ENCODE measurements around the gene MCOLN1. TPM values are rescaled to one million over a fixed set of nuclear protein-coding genes. Genes with fewer than 3 reads are reported as not detected.
A peak's percentile ranks its signal among the peaks of the same experiment; 100 is the strongest.

MCOLN1 gene
- total RNA-seq, 1 experiment from 2014 or later = 10.2 TPM

DNA sequence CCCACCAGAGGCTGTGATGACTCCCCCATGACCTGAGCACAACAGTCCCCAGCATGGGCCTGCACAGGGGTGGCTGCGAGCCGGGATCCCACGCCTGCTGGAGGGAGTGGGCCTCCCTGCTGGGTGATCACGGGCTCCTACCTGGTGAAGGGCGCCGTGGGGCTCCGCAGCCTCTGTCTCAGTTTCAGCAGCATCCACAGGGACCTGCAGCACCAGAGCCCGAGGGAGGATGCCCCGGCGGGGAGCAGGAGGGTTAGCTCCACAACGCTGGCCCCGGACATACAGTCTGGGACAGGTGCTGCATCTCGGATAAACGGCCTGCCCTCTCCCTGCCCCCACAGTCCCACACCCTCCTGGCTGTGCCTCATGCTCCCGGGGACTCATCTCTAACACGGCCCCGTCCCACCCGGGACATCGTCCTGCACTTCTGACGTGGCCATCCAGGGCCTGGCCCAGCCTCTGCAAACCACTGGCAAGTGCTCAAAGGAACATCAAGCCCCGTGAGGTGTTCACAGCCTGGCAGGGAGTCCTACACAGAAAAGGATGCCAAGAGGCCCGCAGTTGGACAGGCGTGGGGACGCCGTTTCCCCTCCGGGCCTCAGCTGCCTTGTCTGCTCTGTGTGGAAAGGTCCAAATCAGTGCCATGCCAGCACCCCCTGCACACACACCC, 44.1 kb upstream of the MCOLN1 start:
- no peaks in the 10 kb centered on the region for H3F3A ChIP-seq (ENCODE audit: low read length, unreplicated experiment)
- no peak overlapping the region for H3K4me3 ChIP-seq (ENCODE audit: low read length)
- no peak overlapping the region for H2AFZ ChIP-seq (ENCODE audit: low read length)
- no peak overlapping the region for H3K9ac ChIP-seq (ENCODE audit: low read length)
- H3K36me3 ChIP-seq (ENCODE audit: low read depth, low read length) = no peaks in the 10 kb centered on the region
- H3K27me3 ChIP-seq (ENCODE audit: low read length) = no peaks in the 10 kb centered on the region
- H3K4me1 ChIP-seq (ENCODE audit: insufficient read depth, low read length) = peaks cover 3% of the 10 kb centered on the region
- TF ChIP-seq EZH2phosphoT487 (IDR thresholded peaks at IDR 0.05; ENCODE audit: borderline replicate concordance, low read length) = no peak
- no peak for TF ChIP-seq CTCF (conservative IDR thresholded peaks at IDR 0.05; ENCODE audit: low read depth, low read length)
- TF ChIP-seq EZH2 (IDR thresholded peaks at IDR 0.05; ENCODE audit: low read length, unreplicated experiment) = no peak
- no peaks in the 10 kb centered on the region for H3K79me2 ChIP-seq (ENCODE audit: low read length)
- no peaks in the 10 kb centered on the region for H3K9me3 ChIP-seq (ENCODE audit: low read length)
- no peak overlapping the region for H3K27ac ChIP-seq (ENCODE audit: low read length)
- ChIA-PET CTCF (no interaction called here), POLR2A (ENCODE audit: unreplicated experiment) (no interaction called here)
- H3K9me2 ChIP-seq (replicated peaks; ENCODE audit: low read length) = no peaks in the 10 kb centered on the region
- ATAC-seq = peak; percentile 4; the same call in 1 of the 2 replicates
- H3K4me2 ChIP-seq (ENCODE audit: low read length) = no peak overlapping the region
- intact Hi-C loops (cut with micrococcal nuclease) = no loop called here
- no peak for DNase-seq
- H4K20me1 ChIP-seq (ENCODE audit: low read length) = no peaks in the 10 kb centered on the region
- no TSS peak for BruUV-seq (replicated peaks)

GRCh38 chr19:7478843-7479227, 43.6 kb upstream of the MCOLN1 start:
- H3K36me3 ChIP-seq (ENCODE audit: low read depth, low read length) = no peaks in the 10 kb centered on the region
- BruUV-seq (replicated peaks) = no TSS peak
- H3K27me3 ChIP-seq (ENCODE audit: low read length) = no peaks in the 10 kb centered on the region
- ChIA-PET POLR2A (ENCODE audit: unreplicated experiment) (no interaction called here), CTCF (no interaction called here)
- peaks cover 8% of the 10 kb centered on the region for H3K4me1 ChIP-seq (ENCODE audit: insufficient read depth, low read length)
- no peaks in the 10 kb centered on the region for H3K9me2 ChIP-seq (replicated peaks; ENCODE audit: low read length)
- no peak overlapping the region for H3K4me2 ChIP-seq (ENCODE audit: low read length)
- intact Hi-C loops (cut with micrococcal nuclease) = no loop called here
- no peak overlapping the region for H3K4me3 ChIP-seq (ENCODE audit: low read length)
- DNase-seq (no peak), ATAC-seq (0 out of 2 replicates have a peak, but pooled peaks have one; percentile 4)
- H3K9ac ChIP-seq (ENCODE audit: low read length) = no peak overlapping the region
- TF ChIP-seq CTCF (conservative IDR thresholded peaks at IDR 0.05; ENCODE audit: low read depth, low read length) (no peak), EZH2 (IDR thresholded peaks at IDR 0.05; ENCODE audit: low read length, unreplicated experiment) (no peak), EZH2phosphoT487 (IDR thresholded peaks at IDR 0.05; ENCODE audit: borderline replicate concordance, low read length) (no peak)
- no peaks in the 10 kb centered on the region for H3F3A ChIP-seq (ENCODE audit: low read length, unreplicated experiment)
- H3K9me3 ChIP-seq (ENCODE audit: low read length) = no peaks in the 10 kb centered on the region
- no peaks in the 10 kb centered on the region for H3K79me2 ChIP-seq (ENCODE audit: low read length)
- H4K20me1 ChIP-seq (ENCODE audit: low read length) = no peaks in the 10 kb centered on the region
- H3K27ac ChIP-seq (ENCODE audit: low read length) = no peak overlapping the region
- no peak overlapping the region for H2AFZ ChIP-seq (ENCODE audit: low read length)

DNA sequence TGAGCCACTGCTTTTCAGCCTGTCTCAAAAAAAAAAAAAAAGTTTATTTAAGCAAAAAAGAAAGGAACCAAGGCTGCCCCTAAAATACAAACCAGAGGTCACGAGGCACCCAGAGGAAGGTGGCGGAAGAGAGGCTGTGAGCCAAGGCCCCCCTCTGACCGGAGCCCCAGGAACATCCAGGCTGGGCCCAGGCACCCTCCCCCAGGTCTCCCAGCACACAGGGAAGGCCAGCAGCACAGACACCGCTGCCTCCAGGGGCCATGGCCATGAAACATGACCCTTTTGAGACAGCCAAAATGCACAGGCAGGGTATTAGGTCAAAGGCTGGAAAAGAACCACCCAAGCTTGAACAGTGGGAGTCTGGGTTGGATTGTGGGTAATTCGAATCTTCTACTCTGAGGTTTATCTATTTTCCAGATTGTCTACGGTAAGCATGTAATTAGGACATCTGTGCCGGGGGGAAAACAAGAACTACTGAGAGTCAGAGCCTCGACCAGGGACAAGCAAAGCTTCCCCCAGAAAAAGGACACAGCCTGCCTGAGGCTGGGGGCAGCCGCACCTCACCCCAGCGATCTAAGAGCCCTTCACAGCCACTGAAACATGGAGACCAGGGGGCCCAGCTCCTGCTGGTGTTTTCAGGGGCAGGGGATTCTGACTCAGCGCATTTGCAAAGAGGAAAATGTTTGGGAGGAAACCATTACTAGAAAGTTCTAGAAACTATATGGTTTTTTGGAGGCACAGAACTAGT, 42.0 kb upstream of the MCOLN1 start:
- ChIA-PET POLR2A (ENCODE audit: unreplicated experiment) (no interaction called here), CTCF (no interaction called here)
- H3K9me3 ChIP-seq (ENCODE audit: low read length) = no peaks in the 10 kb centered on the region
- no peak overlapping the region for H2AFZ ChIP-seq (ENCODE audit: low read length)
- intact Hi-C loops (cut with micrococcal nuclease) = no loop called here
- ATAC-seq = no peak
- no peaks in the 10 kb centered on the region for H4K20me1 ChIP-seq (ENCODE audit: low read length)
- no peaks in the 10 kb centered on the region for H3K79me2 ChIP-seq (ENCODE audit: low read length)
- no peaks in the 10 kb centered on the region for H3F3A ChIP-seq (ENCODE audit: low read length, unreplicated experiment)
- peaks cover 8% of the 10 kb centered on the region for H3K4me1 ChIP-seq (ENCODE audit: insufficient read depth, low read length)
- H3K27ac ChIP-seq (ENCODE audit: low read length) = no peak overlapping the region
- no peak for DNase-seq
- H3K27me3 ChIP-seq (ENCODE audit: low read length) = no peaks in the 10 kb centered on the region
- TF ChIP-seq CTCF (conservative IDR thresholded peaks at IDR 0.05; ENCODE audit: low read depth, low read length) (no peak), EZH2 (IDR thresholded peaks at IDR 0.05; ENCODE audit: low read length, unreplicated experiment) (no peak), EZH2phosphoT487 (IDR thresholded peaks at IDR 0.05; ENCODE audit: borderline replicate concordance, low read length) (no peak)
- no peaks in the 10 kb centered on the region for H3K36me3 ChIP-seq (ENCODE audit: low read depth, low read length)
- no peak overlapping the region for H3K9ac ChIP-seq (ENCODE audit: low read length)
- no TSS peak for BruUV-seq (replicated peaks)
- H3K4me3 ChIP-seq (ENCODE audit: low read length) = no peak overlapping the region
- H3K4me2 ChIP-seq (ENCODE audit: low read length) = no peak overlapping the region
- no peaks in the 10 kb centered on the region for H3K9me2 ChIP-seq (replicated peaks; ENCODE audit: low read length)

Data from PC-3 (cell line).